ENCODE results near the gene BSN. TPM values are rescaled to one million over a fixed set of nuclear protein-coding genes. Genes with fewer than 3 reads are reported as not detected.
A peak's percentile ranks its signal among the peaks of the same experiment; 100 is the strongest.

Gene BSN
- total RNA-seq, 1 experiment from 2014 or later: 0.28 TPM

GRCh38 chr3:49563766-49564165 is 9.5 kb downstream of the BSN start:
- H3K4me1 ChIP-seq (replicated peaks; ENCODE audit: insufficient read depth): no peaks in the 10 kb centered on the region
- DNase-seq: no peak
- no peak overlapping the region for H3K27ac ChIP-seq
- POLR2A ChIA-PET (ENCODE audit: unreplicated experiment): interaction anchor here (0.6 kb wide), 1 partner anchor 91 kb away, joined by 3 read pairs; no protein-coding TSS in a partner anchor
- CTCF ChIA-PET: no interaction called here
- no TSS peak for BruUV-seq (replicated peaks)
- no peaks in the 10 kb centered on the region for H3K9me3 ChIP-seq (ENCODE audit: insufficient read depth, low read depth)
- intact Hi-C loops (cut with micrococcal nuclease; ENCODE audit: unreplicated experiment): no loop called here
- TF ChIP-seq EZH2 (IDR thresholded peaks at IDR 0.05; ENCODE audit: low read depth) (no peak), CTCF (conservative IDR thresholded peaks at IDR 0.05) (no peak)
- H3K27me3 ChIP-seq (ENCODE audit: insufficient read depth, low read depth): peaks cover 11% of the 10 kb centered on the region; the same call in 1 of the 2 replicates
- no peak overlapping the region for H3K4me3 ChIP-seq
- H3F3A ChIP-seq (ENCODE audit: insufficient read depth, low read depth): no peaks in the 10 kb centered on the region
- H3K79me2 ChIP-seq (ENCODE audit: low read depth): no peaks in the 10 kb centered on the region
- no peaks in the 10 kb centered on the region for H4K20me1 ChIP-seq (ENCODE audit: insufficient read depth)
- H3K4me2 ChIP-seq: no peak overlapping the region
- H2AFZ ChIP-seq: no peak overlapping the region
- H3K9me2 ChIP-seq (ENCODE audit: insufficient read depth): no peaks in the 10 kb centered on the region
- H3K36me3 ChIP-seq (ENCODE audit: low read depth): no peaks in the 10 kb centered on the region

- ChIA-PET CTCF (no interaction called here), POLR2A (ENCODE audit: unreplicated experiment) (no interaction called here)
- H3K79me2 ChIP-seq (ENCODE audit: low read depth): no peaks in the 10 kb centered on the region
- H3K27me3 ChIP-seq (ENCODE audit: insufficient read depth, low read depth): peaks cover 8% of the 10 kb centered on the region; the same call in 1 of the 2 replicates
- no peaks in the 10 kb centered on the region for H3K4me1 ChIP-seq (replicated peaks; ENCODE audit: insufficient read depth)
- H3K9me3 ChIP-seq (ENCODE audit: insufficient read depth, low read depth): no peaks in the 10 kb centered on the region
- intact Hi-C loops (cut with micrococcal nuclease; ENCODE audit: unreplicated experiment): no loop called here
- DNase-seq: no peak
- no peak overlapping the region for H2AFZ ChIP-seq
- H3K27ac ChIP-seq: no peak overlapping the region
- no peak overlapping the region for H3K4me3 ChIP-seq
- no peaks in the 10 kb centered on the region for H4K20me1 ChIP-seq (ENCODE audit: insufficient read depth)
- H3F3A ChIP-seq (ENCODE audit: insufficient read depth, low read depth): no peaks in the 10 kb centered on the region
- no peak overlapping the region for H3K4me2 ChIP-seq
- no peaks in the 10 kb centered on the region for H3K9me2 ChIP-seq (ENCODE audit: insufficient read depth)
- no peaks in the 10 kb centered on the region for H3K36me3 ChIP-seq (ENCODE audit: low read depth)
- BruUV-seq (replicated peaks): no TSS peak
- TF ChIP-seq EZH2 (IDR thresholded peaks at IDR 0.05; ENCODE audit: low read depth) (no peak), CTCF (conservative IDR thresholded peaks at IDR 0.05) (peak; percentile 59)
Measured at GRCh38 chr3:49566312-49566711, 12.0 kb downstream of the BSN start.

GRCh38 chr3:49567406-49567805 is 13.1 kb downstream of the BSN start:
- TF ChIP-seq EZH2 (IDR thresholded peaks at IDR 0.05; ENCODE audit: low read depth) (no peak), CTCF (conservative IDR thresholded peaks at IDR 0.05) (no peak)
- ChIA-PET CTCF (no interaction called here), POLR2A (ENCODE audit: unreplicated experiment) (interaction anchor here (0.6 kb wide), 1 partner anchor 538 kb away, joined by 6 read pairs; no protein-coding TSS in a partner anchor)
- Histone ChIP-seq H3K9me3 (ENCODE audit: insufficient read depth, low read depth) (no peaks in the 10 kb centered on the region), H3K36me3 (ENCODE audit: low read depth) (no peaks in the 10 kb centered on the region), H3K9me2 (ENCODE audit: insufficient read depth) (no peaks in the 10 kb centered on the region), H4K20me1 (ENCODE audit: insufficient read depth) (no peaks in the 10 kb centered on the region), H3K79me2 (ENCODE audit: low read depth) (no peaks in the 10 kb centered on the region), H3K27ac (no peak overlapping the region), H3K4me2 (no peak overlapping the region), H3K4me3 (no peak overlapping the region), H3F3A (ENCODE audit: insufficient read depth, low read depth) (no peaks in the 10 kb centered on the region), H3K27me3 (ENCODE audit: insufficient read depth, low read depth) (peaks cover 1% of the 10 kb centered on the region; the same call in 1 of the 2 replicates), H3K4me1 (replicated peaks; ENCODE audit: insufficient read depth) (no peaks in the 10 kb centered on the region), H2AFZ (no peak overlapping the region)
- intact Hi-C loops (cut with micrococcal nuclease; ENCODE audit: unreplicated experiment): no loop called here
- BruUV-seq (replicated peaks): no TSS peak
- no peak for DNase-seq
